Measurements from ENCODE around the gene TPCN1. TPM values are rescaled to one million over a fixed set of nuclear protein-coding genes. Genes with fewer than 3 reads are reported as not detected.

TPCN1 gene
- total RNA-seq, 1 experiment from 2014 or later: 32.7 TPM

GRCh38 chr12:113232089-113232839, 11.0 kb downstream of the TPCN1 start:
- Mint-ChIP-seq H3K9me3 (no peaks in the 10 kb centered on the region), H3K4me1 (peaks cover 34% of the 10 kb centered on the region), H3K27me3 (ENCODE audit: low read depth) (no peaks in the 10 kb centered on the region), H3K27ac (peak overlapping the region; percentile 96), H3K36me3 (peaks cover 43% of the 10 kb centered on the region), H3K4me3 (peak overlapping the region; percentile 57; the same call in 1 of the 2 replicates)
- DNase-seq (ENCODE audit: low spot score) (no peak), ATAC-seq (no peak)
- TF ChIP-seq ATF3 (CRISPR knock-in tag; conservative IDR thresholded peaks at IDR 0.05): no peak
- no peak for TF ChIP-seq E2F1 (CRISPR knock-in tag; IDR thresholded peaks at IDR 0.05)
- no peak for TF ChIP-seq MYBL2 (CRISPR knock-in tag; IDR thresholded peaks at IDR 0.05)
- no peak for TF ChIP-seq JUN (CRISPR knock-in tag; IDR thresholded peaks at IDR 0.05)
- TF ChIP-seq ZNF317 (CRISPR knock-in tag; IDR thresholded peaks at IDR 0.05; ENCODE audit: borderline replicate concordance, low read depth): no peak
- no peak for TF ChIP-seq ZNF396 (CRISPR knock-in tag; IDR thresholded peaks at IDR 0.05; ENCODE audit: borderline replicate concordance)
- no peak for TF ChIP-seq SMAD4 (CRISPR knock-in tag; IDR thresholded peaks at IDR 0.05)
- TF ChIP-seq KAT7 (CRISPR knock-in tag; IDR thresholded peaks at IDR 0.05; ENCODE audit: borderline replicate concordance): no peak
- TF ChIP-seq IRF2 (CRISPR knock-in tag; IDR thresholded peaks at IDR 0.05; ENCODE audit: borderline replicate concordance, low read depth): no peak
- TF ChIP-seq ETV6 (CRISPR knock-in tag; IDR thresholded peaks at IDR 0.05): no peak
- TF ChIP-seq ZMAT4 (CRISPR knock-in tag; IDR thresholded peaks at IDR 0.05): no peak
- no peak for TF ChIP-seq SP1 (CRISPR knock-in tag; conservative IDR thresholded peaks at IDR 0.05)
- TF ChIP-seq FOXK1 (CRISPR knock-in tag; IDR thresholded peaks at IDR 0.05): no peak
- POLR2A ChIA-PET: interaction anchor here (1.0 to 1.5 kb wide), 2 partner anchors 11 to 13 kb away, joined by 4 to 5 read pairs; partner anchors contain the start of gene TPCN1
- CTCF ChIA-PET: interaction anchor here (0.8 to 1.4 kb wide), 5 partner anchors 10 to 239 kb away, joined by 3 to 12 read pairs (median 3); partner anchors contain the start of gene TPCN1

GRCh38 chr12:113232840-113233585, 11.7 kb downstream of the TPCN1 start:
- peak overlapping the region; percentile 96 for H3K27ac Mint-ChIP-seq
- TF ChIP-seq CTCF (IDR thresholded peaks at IDR 0.05): no peak
- no peak for TF ChIP-seq ZNF671 (CRISPR knock-in tag; IDR thresholded peaks at IDR 0.05)
- no peak for TF ChIP-seq ZBTB43 (CRISPR knock-in tag; IDR thresholded peaks at IDR 0.05)
- no peak for TF ChIP-seq CREB1 (CRISPR knock-in tag; IDR thresholded peaks at IDR 0.05)
- no peak for TF ChIP-seq EMX1 (CRISPR knock-in tag; IDR thresholded peaks at IDR 0.05)
- TF ChIP-seq ZNF232 (CRISPR knock-in tag; IDR thresholded peaks at IDR 0.05): no peak
- TF ChIP-seq IRF1 (CRISPR knock-in tag; IDR thresholded peaks at IDR 0.05): no peak
- no peak for TF ChIP-seq JAZF1 (CRISPR knock-in tag; IDR thresholded peaks at IDR 0.05)
- 0 out of 2 replicates have a peak, but pooled peaks have one; percentile 31 for TF ChIP-seq CREM (CRISPR knock-in tag; IDR thresholded peaks at IDR 0.05)
- TF ChIP-seq ATF2 (CRISPR knock-in tag; IDR thresholded peaks at IDR 0.05; ENCODE audit: borderline replicate concordance, low read depth): no peak
- TF ChIP-seq CBFB (CRISPR knock-in tag; IDR thresholded peaks at IDR 0.05; ENCODE audit: low read depth): no peak

More at GRCh38 chr12:113232840-113233585, 11.7 kb downstream of the TPCN1 start:
- CTCF ChIA-PET: interaction anchor here (0.8 to 1.5 kb wide), 8 partner anchors 11 to 240 kb away, joined by 3 to 12 read pairs (median 3); partner anchors contain the start of genes SLC8B1 and TPCN1
- peak; percentile 82 for DNase-seq (ENCODE audit: low spot score)
- POLR2A ChIA-PET: interaction anchor here (1.0 to 1.5 kb wide), 2 partner anchors 11 to 12 kb away, joined by 4 to 5 read pairs; partner anchors contain the start of gene TPCN1
- Mint-ChIP-seq H3K36me3 (peaks cover 35% of the 10 kb centered on the region), H3K9me3 (no peaks in the 10 kb centered on the region), H3K4me1 (peaks cover 34% of the 10 kb centered on the region), H3K27me3 (ENCODE audit: low read depth) (no peaks in the 10 kb centered on the region), H3K4me3 (peak overlapping the region; percentile 57)
- peak; percentile 93 for ATAC-seq
